Hepatocyte (in vitro differentiated cells): Measurements from ENCODE around the gene ELL2. TPM values are rescaled to one million over a fixed set of nuclear protein-coding genes. Genes with fewer than 3 reads are reported as not detected.
"Not testable (repeated sequence)": the region's sequence is repeated elsewhere in the genome, so short reads cannot be mapped to it uniquely, and the experiment has no call there.

Source experiments
- DNase-seq: peaks from one replicate; pipeline ENCODE4 v3.0.0-alpha.2; 2016; ENCODE audit warnings: low spot score
- H2AFZ ChIP-seq: fragments of 200-600 bp; sonication (generic); 2 replicates; pipeline ENCODE4 v1.6.0; 2016; ENCODE audit warnings: antibody characterized with exemption, mild to moderate bottlenecking
- H3K27ac ChIP-seq: fragments of 200-600 bp; sonication (generic); 2 replicates; pipeline ENCODE4 v1.5.1; 2016; ENCODE audit warnings: mild to moderate bottlenecking
- H3K27me3 ChIP-seq: fragments of 200-600 bp; sonication (generic); 2 replicates; pipeline ENCODE4 v1.6.1; 2016
- H3K36me3 ChIP-seq: fragments of 200-600 bp; sonication (generic); replicated peaks from 2 replicates; pipeline ENCODE4 v1.5.1; 2016; ENCODE audit warnings: low read depth; ENCODE audit not compliant: insufficient read depth
- H3K4me1 ChIP-seq: fragments of 200-600 bp; sonication (generic); 2 replicates; pipeline ENCODE4 v1.5.1; 2016; ENCODE audit warnings: mild to moderate bottlenecking, moderate library complexity; ENCODE audit not compliant: insufficient read depth
- H3K4me2 ChIP-seq: fragments of 200-600 bp; sonication (generic); 2 replicates; pipeline ENCODE4 v1.6.0; 2016
- H3K4me3 ChIP-seq: fragments of 200-600 bp; sonication (generic); 2 replicates; pipeline ENCODE4 v1.5.1; 2016; ENCODE audit warnings: mild to moderate bottlenecking
- H3K79me2 ChIP-seq: fragments of 200-600 bp; sonication (generic); 2 replicates; pipeline ENCODE4 v1.6.0; 2017; ENCODE audit warnings: mild to moderate bottlenecking
- H3K9me2 ChIP-seq: fragments of 200-600 bp; sonication (generic); replicated peaks from 2 replicates; pipeline ENCODE4 v1.6.0; 2017; ENCODE audit warnings: mild to moderate bottlenecking; ENCODE audit not compliant: insufficient read depth
- H3K9me3 ChIP-seq: fragments of 200-600 bp; sonication (generic); 2 replicates; pipeline ENCODE4 v1.5.1; 2016; ENCODE audit warnings: low read depth, mild to moderate bottlenecking
- H4K20me1 ChIP-seq: fragments of 200-600 bp; sonication (generic); 2 replicates; pipeline ENCODE4 v1.6.0; 2016; ENCODE audit warnings: mild to moderate bottlenecking; ENCODE audit not compliant: insufficient read depth, poor library complexity, severe bottlenecking
- CTCF ChIP-seq: fragments of 200-600 bp; sonication (generic); IDR thresholded peaks from 2 replicates; pipeline ENCODE4 v1.5.1; 2016; ENCODE audit warnings: antibody characterized with exemption, mild to moderate bottlenecking; ENCODE audit not compliant: poor library complexity
- EZH2 ChIP-seq: fragments of 200-600 bp; sonication (generic); IDR thresholded peaks from 2 replicates; pipeline ENCODE4 v1.6.1; 2016; ENCODE audit warnings: antibody characterized with exemption, mild to moderate bottlenecking, borderline replicate concordance
- EZH2phosphoT487 ChIP-seq: fragments of 200-600 bp; sonication (generic); IDR thresholded peaks from one replicate; pipeline ENCODE4 v1.6.1; 2018; ENCODE audit warnings: antibody characterized with exemption, mild to moderate bottlenecking, low read depth, moderate library complexity; ENCODE audit not compliant: unreplicated experiment, severe bottlenecking
- WGBS: methylation state at CpG from one replicate; pipeline ENCODE4 v1.1.6; 2016; ENCODE audit warnings: low lambda C conversion rate; ENCODE audit errors: missing lambda C conversion rate; 5-methylcytosine and 5-hydroxymethylcytosine counted together
- polyA plus RNA-seq: library from polyadenylated mRNA; unstranded; fragments of >200 nt; fragmentation: Nextera tagmentation; extraction: Ambion mirVana; gene quantifications from 2 replicates; pipeline ENCODE4 v1.2.1, GENCODE V29; 2016
- total RNA-seq: library from RNA; depleted of rRNA; stranded (reverse); fragments of >200 nt; gene quantifications from 2 replicates; pipeline ENCODE4 v1.2.3, GENCODE V29; 2014

The ELL2 gene
- total and polyA plus RNA-seq, 2 experiments from 2014 or later: 34.6 to 56.0 TPM

- Histone ChIP-seq H3K27me3 (no peaks in the 10 kb centered on the region), H4K20me1 (no peaks in the 10 kb centered on the region), H2AFZ (no peak overlapping the region), H3K79me2 (peaks cover 3% of the 10 kb centered on the region), H3K36me3 (no peaks in the 10 kb centered on the region), H3K4me2 (no peak overlapping the region), H3K27ac (no peak overlapping the region), H3K4me1 (peaks cover 7% of the 10 kb centered on the region), H3K9me3 (no peaks in the 10 kb centered on the region), H3K4me3 (no peak overlapping the region), H3K9me2 (no peaks in the 10 kb centered on the region)
- 77% methylated on average over 2 of the region's 2 CpGs for WGBS
- DNase-seq: no peak
- no peak for TF ChIP-seq CTCF
Measured at GRCh38 chr5:95839658-95840057, 122.0 kb downstream of the ELL2 start.

- Histone ChIP-seq H3K79me2 (peaks cover 3% of the 10 kb centered on the region), H3K27ac (no peak overlapping the region), H3K27me3 (no peaks in the 10 kb centered on the region), H2AFZ (no peak overlapping the region), H3K4me1 (peaks cover 7% of the 10 kb centered on the region), H4K20me1 (no peaks in the 10 kb centered on the region), H3K36me3 (no peaks in the 10 kb centered on the region), H3K9me2 (no peaks in the 10 kb centered on the region), H3K9me3 (no peaks in the 10 kb centered on the region), H3K4me3 (no peak overlapping the region), H3K4me2 (no peak overlapping the region)
- TF ChIP-seq EZH2: no peak
- TF ChIP-seq CTCF: no peak
- no peak for TF ChIP-seq EZH2phosphoT487
- DNase-seq: no peak
- 88% methylated on average over 1 of the region's 1 CpG for WGBS
Measured at GRCh38 chr5:95838556-95838955, 123.1 kb downstream of the ELL2 start.

- Histone ChIP-seq H3K9me3 (no peaks in the 10 kb centered on the region), H3K27me3 (no peaks in the 10 kb centered on the region), H3K4me1 (peaks cover 7% of the 10 kb centered on the region), H4K20me1 (no peaks in the 10 kb centered on the region), H3K36me3 (no peaks in the 10 kb centered on the region), H3K4me3 (no peak overlapping the region), H2AFZ (no peak overlapping the region), H3K27ac (no peak overlapping the region), H3K79me2 (peaks cover 3% of the 10 kb centered on the region), H3K4me2 (no peak overlapping the region), H3K9me2 (no peaks in the 10 kb centered on the region)
- 98% methylated on average over 8 of the region's 8 CpGs for WGBS
- DNase-seq: no peak
- no peak for TF ChIP-seq EZH2
- no peak for TF ChIP-seq CTCF
- no peak for TF ChIP-seq EZH2phosphoT487
Measured at GRCh38 chr5:95838001-95838520, 123.6 kb downstream of the ELL2 start.

GRCh38 chr5:95837492-95837891 is 124.2 kb downstream of the ELL2 start:
- Histone ChIP-seq H3K9me3 (no peaks in the 10 kb centered on the region), H3K9me2 (no peaks in the 10 kb centered on the region), H3K79me2 (peaks cover 3% of the 10 kb centered on the region), H3K4me1 (peaks cover 7% of the 10 kb centered on the region), H3K4me2 (no peak overlapping the region), H2AFZ (no peak overlapping the region), H3K36me3 (no peaks in the 10 kb centered on the region), H3K4me3 (no peak overlapping the region), H3K27me3 (no peaks in the 10 kb centered on the region), H4K20me1 (no peaks in the 10 kb centered on the region), H3K27ac (no peak overlapping the region)
- 93% methylated on average over 5 of the region's 5 CpGs for WGBS
- no peak for DNase-seq
- TF ChIP-seq EZH2 (no peak), CTCF (no peak)

- not testable (repeated sequence) for H3K4me1 ChIP-seq, H3K27me3 ChIP-seq, H3K4me3 ChIP-seq, H3K9me2 ChIP-seq, H3K27ac ChIP-seq, H2AFZ ChIP-seq, H3K4me2 ChIP-seq, H3K9me3 ChIP-seq, H3K79me2 ChIP-seq, H3K36me3 ChIP-seq, H4K20me1 ChIP-seq, DNase-seq
- 96% methylated on average over 4 of the region's 4 CpGs for WGBS
Measured at GRCh38 chr5:95836971-95837370, 124.7 kb downstream of the ELL2 start.
